GM20000 (cell line): ENCODE measurements around the gene EID3.

Source experiments
- DNase-seq: peaks from one replicate; pipeline ENCODE4 v3.0.0; 2012; ENCODE audit warnings: low spot score
- TF ChIP-seq, protein P1 (sequence below): IDR thresholded peaks from 2 replicates; pipeline ENCODE4 v1.5.1; 2012; ENCODE audit warnings: mild to moderate bottlenecking, control low read depth; ENCODE audit errors: extremely low read depth, missing control alignments

The EID3 gene

DNA sequence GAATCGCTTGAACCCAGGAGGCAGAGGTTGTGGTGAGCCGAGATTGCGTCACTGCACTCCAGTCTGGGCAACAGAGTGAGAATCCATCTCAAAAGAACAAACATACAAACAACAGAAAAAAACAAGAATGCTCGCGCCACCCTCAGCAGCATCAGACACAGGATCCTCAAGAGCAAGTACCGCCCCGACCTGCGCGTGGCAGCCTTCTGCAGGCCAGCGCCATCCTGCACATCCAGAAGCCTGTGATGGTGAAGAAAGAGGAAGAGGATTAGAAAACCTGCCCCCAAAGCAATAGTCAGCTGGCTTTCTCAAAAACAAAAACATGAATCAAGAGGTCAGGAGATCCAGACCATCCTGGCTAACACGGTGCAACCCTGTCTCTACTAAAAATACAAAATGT is 30.0 kb upstream of the EID3 start:
- TF ChIP-seq, protein P1, sequence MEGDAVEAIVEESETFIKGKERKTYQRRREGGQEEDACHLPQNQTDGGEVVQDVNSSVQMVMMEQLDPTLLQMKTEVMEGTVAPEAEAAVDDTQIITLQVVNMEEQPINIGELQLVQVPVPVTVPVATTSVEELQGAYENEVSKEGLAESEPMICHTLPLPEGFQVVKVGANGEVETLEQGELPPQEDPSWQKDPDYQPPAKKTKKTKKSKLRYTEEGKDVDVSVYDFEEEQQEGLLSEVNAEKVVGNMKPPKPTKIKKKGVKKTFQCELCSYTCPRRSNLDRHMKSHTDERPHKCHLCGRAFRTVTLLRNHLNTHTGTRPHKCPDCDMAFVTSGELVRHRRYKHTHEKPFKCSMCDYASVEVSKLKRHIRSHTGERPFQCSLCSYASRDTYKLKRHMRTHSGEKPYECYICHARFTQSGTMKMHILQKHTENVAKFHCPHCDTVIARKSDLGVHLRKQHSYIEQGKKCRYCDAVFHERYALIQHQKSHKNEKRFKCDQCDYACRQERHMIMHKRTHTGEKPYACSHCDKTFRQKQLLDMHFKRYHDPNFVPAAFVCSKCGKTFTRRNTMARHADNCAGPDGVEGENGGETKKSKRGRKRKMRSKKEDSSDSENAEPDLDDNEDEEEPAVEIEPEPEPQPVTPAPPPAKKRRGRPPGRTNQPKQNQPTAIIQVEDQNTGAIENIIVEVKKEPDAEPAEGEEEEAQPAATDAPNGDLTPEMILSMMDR, result no peak
- no peak for DNase-seq

- TF ChIP-seq, protein P1, result no peak
- no peak for DNase-seq
These were observed 28.7 kb upstream of the EID3 start for GRCh38 chr12:104274811-104275210.

DNA sequence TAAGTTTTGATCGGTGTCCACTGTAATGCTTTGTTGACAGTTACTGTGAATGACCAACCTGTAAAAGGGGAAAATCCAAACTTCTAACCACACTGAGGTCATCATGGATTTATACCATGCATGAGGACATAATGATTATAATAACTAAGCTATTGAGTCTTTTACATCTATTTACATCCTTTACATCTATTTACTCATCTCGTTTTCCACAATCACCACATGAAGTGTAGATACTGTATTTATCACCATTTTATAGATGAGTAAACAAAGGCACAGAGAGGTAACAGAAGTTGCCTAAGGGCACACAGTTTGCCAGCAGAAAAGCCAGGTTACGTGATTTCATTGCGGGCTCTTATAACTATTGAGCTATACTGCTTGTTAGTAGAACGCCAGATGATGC is 27.9 kb upstream of the EID3 start:
- TF ChIP-seq, protein P1, result no peak
- no peak for DNase-seq

GRCh38 chr12:104276273-104277131 is 27.0 kb upstream of the EID3 start:
- peak; percentile 53 for DNase-seq
- TF ChIP-seq, protein P1, result no peak

DNA sequence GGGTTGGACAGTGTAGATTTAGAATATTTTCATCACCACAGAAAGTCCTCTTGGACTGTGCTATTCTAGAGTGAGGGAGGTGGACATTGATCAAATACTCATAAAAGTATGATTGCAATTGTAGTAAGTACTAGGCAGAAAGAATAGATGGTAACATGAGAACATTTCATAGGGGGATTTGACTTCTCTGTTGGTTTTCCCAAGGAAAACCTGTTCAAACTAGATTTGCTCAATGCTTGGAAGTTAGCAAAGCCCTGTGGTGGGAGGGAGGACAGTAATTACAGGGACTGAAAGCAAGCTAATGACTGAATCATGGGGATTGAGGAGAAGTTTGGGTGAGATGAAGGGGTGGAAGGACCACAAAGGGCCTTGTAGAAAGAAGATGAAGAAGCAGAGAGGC is 24.4 kb upstream of the EID3 start:
- no peak for DNase-seq
- TF ChIP-seq, protein P1, result no peak

DNA sequence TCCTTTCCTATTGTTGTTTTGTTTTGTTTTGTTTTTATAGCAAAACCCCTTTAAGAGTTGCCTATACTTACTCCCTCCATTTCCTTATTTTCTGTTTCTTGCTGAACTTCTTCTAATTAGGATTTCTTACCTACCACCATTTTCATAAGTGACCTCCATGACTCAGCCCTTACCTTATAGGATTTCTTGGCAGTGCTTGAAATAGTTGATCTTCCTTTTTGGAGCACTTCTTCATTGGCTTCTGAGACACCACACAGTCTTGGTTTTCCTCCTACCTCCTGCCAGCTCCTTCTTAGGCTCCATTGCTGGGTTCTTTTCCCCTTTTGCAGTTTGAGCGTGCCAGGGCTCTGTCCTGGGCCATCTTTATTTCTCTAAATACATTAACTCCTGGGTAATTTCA is 23.4 kb upstream of the EID3 start:
- TF ChIP-seq, protein P1, result no peak
- no peak for DNase-seq

DNA sequence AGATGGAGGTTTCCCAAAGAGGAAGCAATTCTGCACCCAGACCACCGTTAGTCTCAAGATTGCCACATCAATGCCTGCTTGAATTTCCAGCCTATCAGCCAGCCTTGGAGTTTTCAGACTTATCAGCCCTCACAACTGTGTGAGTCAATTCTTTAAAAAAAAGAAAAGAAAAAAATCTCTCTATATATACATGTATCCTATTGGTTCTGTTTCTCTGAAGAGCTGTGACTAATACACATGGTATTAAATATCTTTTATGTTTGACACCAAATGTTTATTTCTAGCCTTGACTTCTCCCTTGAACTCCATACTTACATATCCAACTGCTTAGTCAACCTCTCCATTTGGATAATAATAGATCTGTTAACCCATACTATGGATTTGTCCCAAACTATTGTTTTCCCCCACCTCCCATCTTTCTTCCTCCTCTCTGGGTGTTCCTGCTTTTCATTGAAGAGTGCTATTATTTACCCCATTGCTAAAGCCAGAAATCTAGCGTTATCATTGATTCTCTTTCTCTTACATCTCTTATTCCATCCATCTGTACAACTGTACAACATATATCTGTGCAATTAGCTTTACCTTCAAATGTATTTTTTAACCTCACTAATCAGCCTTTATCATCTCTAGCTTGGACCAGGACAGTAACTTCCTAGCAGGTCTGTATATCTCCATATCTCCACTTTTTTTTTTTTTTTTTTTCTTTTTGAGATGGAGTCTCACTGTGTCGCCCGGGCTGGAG is 22.7 kb upstream of the EID3 start:
- DNase-seq, result no peak
- TF ChIP-seq, protein P1, result no peak
